KOPT-K1 (cell line): ENCODE data around the gene RAPGEF5.

Experiments
- H3K27ac ChIP-seq: fragments of 200-600 bp; sonication (generic); 2 replicates; pipeline ENCODE4 v1.5.1; 2016; ENCODE audit warnings: antibody characterized with exemption, mild to moderate bottlenecking, low read depth, low read length; ENCODE audit not compliant: poor library complexity, severe bottlenecking
- H3K36me3 ChIP-seq: fragments of 200-600 bp; sonication (generic); 2 replicates; pipeline ENCODE4 v1.5.1; 2017; ENCODE audit warnings: antibody characterized with exemption, mild to moderate bottlenecking, low read length, moderate library complexity; ENCODE audit not compliant: insufficient read depth
- H3K9me3 ChIP-seq: fragments of 200-600 bp; sonication (generic); 2 replicates; pipeline ENCODE4 v1.5.1; 2017; ENCODE audit warnings: antibody characterized with exemption, low read length, mild to moderate bottlenecking; ENCODE audit not compliant: insufficient read depth, poor library complexity, severe bottlenecking

RAPGEF5 gene

DNA sequence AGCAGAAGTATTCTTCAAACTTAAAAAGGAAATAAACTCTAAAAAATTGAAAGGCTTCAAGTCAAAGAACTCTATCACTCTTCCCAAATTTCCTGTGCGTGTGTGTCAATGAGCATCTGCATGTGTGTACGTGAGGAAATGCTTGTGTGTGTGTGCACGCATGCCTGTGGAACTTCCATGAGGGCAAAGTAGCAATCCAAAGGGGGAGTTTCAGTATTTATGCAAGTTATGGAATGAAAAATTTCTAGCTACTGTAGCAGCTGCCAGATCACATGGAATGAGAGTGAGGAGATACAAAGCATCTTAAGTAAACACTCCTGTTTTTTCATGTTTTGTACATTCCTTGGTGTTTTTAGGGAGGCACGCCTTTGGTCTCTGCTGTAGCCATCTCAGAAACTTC is 152.6 kb downstream of the RAPGEF5 start:
- no peak overlapping the region for H3K27ac ChIP-seq
- no peaks in the 10 kb centered on the region for H3K9me3 ChIP-seq
- peaks cover 28% of the 10 kb centered on the region for H3K36me3 ChIP-seq

GRCh38 chr7:22202141-22202540 is 154.8 kb downstream of the RAPGEF5 start:
- Histone ChIP-seq H3K27ac (no peak overlapping the region), H3K9me3 (no peaks in the 10 kb centered on the region), H3K36me3 (peaks cover 28% of the 10 kb centered on the region)

- Histone ChIP-seq H3K9me3 (no peaks in the 10 kb centered on the region), H3K27ac (no peak overlapping the region), H3K36me3 (peaks cover 28% of the 10 kb centered on the region)
These were observed 155.6 kb downstream of the RAPGEF5 start for GRCh38 chr7:22201186-22201880.

- no peak overlapping the region for H3K27ac ChIP-seq
- peaks cover 28% of the 10 kb centered on the region for H3K36me3 ChIP-seq
- no peaks in the 10 kb centered on the region for H3K9me3 ChIP-seq
These were observed 156.2 kb downstream of the RAPGEF5 start for GRCh38 chr7:22200777-22201176.

DNA sequence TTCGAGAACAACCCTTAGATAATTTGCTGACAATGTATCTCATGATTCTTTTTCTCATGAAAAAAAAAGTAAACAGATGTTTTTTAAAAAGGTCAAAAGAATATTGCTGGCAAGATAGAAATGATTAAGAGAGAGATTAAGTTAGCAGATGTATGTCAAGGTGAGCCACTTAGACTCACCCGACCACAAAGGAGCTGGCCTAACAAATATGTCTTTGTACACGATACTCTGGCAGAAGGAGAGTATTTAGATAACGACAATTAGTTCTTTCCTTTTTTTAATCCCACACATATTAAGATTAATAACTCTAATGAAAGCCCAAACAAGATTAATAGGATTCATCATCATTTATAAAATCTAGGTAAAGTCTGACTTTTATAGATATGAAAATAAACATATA is 156.7 kb downstream of the RAPGEF5 start:
- peaks cover 28% of the 10 kb centered on the region for H3K36me3 ChIP-seq

DNA sequence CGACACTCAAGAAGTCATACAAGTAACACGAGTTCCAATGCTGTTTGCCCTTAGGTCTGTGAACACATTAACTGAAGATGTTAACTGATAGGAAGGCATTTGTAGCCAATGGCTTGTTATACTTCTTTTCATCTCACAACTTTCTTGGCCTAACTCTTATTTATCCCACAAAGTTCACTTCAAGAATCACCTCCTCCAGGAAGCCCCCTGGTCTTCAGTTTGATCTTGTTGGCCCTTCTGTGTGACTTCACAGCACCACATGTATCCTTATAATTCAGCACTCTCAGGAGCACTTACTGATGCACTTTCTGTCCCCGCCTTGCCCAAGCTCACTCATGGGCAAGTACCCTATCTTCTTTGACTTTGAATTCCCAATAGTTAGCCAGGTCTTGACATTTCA is 159.6 kb downstream of the RAPGEF5 start:
- H3K36me3 ChIP-seq, result peaks cover 32% of the 10 kb centered on the region
- no peaks in the 10 kb centered on the region for H3K9me3 ChIP-seq
- H3K27ac ChIP-seq, result no peak overlapping the region

More for the DNA sequence above, 156.7 kb downstream of the RAPGEF5 start:
- no peaks in the 10 kb centered on the region for H3K9me3 ChIP-seq
- no peak overlapping the region for H3K27ac ChIP-seq

DNA sequence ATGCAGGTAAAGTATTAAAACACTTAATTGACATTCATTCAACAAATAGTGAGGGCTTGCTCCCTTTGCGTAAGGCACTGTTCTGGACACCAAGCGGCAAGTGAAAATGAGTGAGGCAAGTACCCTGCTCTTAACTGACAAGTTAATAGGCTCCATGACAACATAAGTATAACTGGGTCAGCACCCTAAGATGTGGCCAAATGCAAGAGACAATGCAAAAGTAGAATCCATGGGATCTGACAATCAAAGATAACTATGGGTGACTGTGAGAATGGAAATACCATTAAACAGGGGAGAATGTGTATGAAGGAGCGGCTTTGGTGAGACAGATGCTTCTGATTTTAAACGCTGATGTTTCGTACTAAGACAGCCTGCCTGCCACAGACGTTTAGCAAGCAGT is 160.5 kb downstream of the RAPGEF5 start:
- Histone ChIP-seq H3K36me3 (peaks cover 33% of the 10 kb centered on the region), H3K27ac (no peak overlapping the region)

DNA sequence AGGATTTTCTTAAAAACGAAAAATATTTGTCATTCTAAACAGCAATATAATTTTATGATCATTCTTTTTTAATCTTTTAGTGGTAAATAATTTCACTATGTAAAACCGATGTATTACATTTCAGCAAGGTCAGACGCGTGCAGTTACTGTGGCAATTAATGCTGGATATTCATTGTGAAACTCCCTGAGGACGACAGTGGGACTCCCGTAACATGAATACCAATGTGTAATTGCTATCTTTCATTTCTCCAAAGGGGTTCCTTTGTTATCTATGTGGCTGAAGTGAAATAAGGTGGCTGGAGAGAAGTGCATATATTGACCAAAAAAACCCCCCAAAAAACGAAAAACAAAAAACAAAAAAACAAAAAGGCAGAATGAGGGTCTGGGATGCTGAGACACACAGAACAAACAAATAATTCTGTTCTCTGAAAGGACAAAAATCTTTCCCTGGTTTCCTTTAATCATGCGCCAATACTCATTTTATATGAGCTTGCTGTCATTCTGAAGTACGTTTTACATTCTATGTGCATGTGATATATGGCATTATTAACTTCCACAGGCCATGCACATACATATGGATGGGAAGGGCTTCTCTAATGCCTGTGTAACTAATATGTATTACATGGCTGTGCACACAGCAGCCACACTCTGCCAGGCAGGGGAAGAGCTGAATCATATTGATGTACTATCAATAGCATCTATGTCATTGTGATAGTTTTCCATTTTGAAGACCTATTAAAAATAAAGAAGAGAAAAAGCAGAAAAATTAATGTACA is 161.4 kb downstream of the RAPGEF5 start:
- H3K9me3 ChIP-seq, result no peaks in the 10 kb centered on the region
- H3K36me3 ChIP-seq, result peaks cover 35% of the 10 kb centered on the region
- H3K27ac ChIP-seq, result no peak overlapping the region

More for the DNA sequence above, 160.5 kb downstream of the RAPGEF5 start:
- no peaks in the 10 kb centered on the region for H3K9me3 ChIP-seq

GRCh38 chr7:22194658-22195273 is 162.2 kb downstream of the RAPGEF5 start:
- Histone ChIP-seq H3K27ac (no peak overlapping the region), H3K9me3 (no peaks in the 10 kb centered on the region), H3K36me3 (peaks cover 43% of the 10 kb centered on the region)

- Histone ChIP-seq H3K9me3 (no peaks in the 10 kb centered on the region), H3K27ac (no peak overlapping the region), H3K36me3 (peaks cover 52% of the 10 kb centered on the region)
These were observed 163.4 kb downstream of the RAPGEF5 start for GRCh38 chr7:22193450-22193983.

- H3K36me3 ChIP-seq, result peaks cover 58% of the 10 kb centered on the region
- no peak overlapping the region for H3K27ac ChIP-seq
- no peaks in the 10 kb centered on the region for H3K9me3 ChIP-seq
These were observed 164.2 kb downstream of the RAPGEF5 start for GRCh38 chr7:22192801-22193200.

GRCh38 chr7:22190736-22191135 is 166.2 kb downstream of the RAPGEF5 start:
- Histone ChIP-seq H3K9me3 (no peaks in the 10 kb centered on the region), H3K36me3 (peaks cover 64% of the 10 kb centered on the region), H3K27ac (no peak overlapping the region)

GRCh38 chr7:22189741-22190140 is 167.2 kb downstream of the RAPGEF5 start:
- Histone ChIP-seq H3K36me3 (peaks cover 64% of the 10 kb centered on the region), H3K27ac (no peak overlapping the region), H3K9me3 (no peaks in the 10 kb centered on the region)

DNA sequence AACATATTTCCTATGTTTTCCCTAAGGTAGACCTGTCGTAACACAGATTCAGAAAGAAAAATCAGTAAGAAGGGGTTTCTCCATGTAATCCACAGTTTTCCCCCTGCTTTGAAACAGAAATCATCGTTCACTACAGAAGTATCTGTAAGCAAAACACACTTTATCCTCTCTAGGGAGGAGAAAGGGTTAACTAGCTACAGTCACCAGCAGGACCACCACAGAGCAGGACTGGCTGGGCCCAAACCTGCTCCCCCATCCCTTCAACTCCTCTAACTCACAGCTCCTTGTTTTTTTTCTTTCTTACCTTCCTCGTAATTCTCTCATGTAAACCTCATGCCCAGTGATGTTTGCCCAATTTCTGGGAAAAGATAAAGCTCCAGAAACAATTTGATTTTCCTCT is 167.7 kb downstream of the RAPGEF5 start:
- Histone ChIP-seq H3K27ac (no peak overlapping the region), H3K9me3 (no peaks in the 10 kb centered on the region), H3K36me3 (peaks cover 68% of the 10 kb centered on the region)

GRCh38 chr7:22187691-22188348 is 169.1 kb downstream of the RAPGEF5 start:
- no peaks in the 10 kb centered on the region for H3K9me3 ChIP-seq
- H3K27ac ChIP-seq, result no peak overlapping the region
- peaks cover 56% of the 10 kb centered on the region for H3K36me3 ChIP-seq
